ENCODE results near the gene PLA2R1.

DNA sequence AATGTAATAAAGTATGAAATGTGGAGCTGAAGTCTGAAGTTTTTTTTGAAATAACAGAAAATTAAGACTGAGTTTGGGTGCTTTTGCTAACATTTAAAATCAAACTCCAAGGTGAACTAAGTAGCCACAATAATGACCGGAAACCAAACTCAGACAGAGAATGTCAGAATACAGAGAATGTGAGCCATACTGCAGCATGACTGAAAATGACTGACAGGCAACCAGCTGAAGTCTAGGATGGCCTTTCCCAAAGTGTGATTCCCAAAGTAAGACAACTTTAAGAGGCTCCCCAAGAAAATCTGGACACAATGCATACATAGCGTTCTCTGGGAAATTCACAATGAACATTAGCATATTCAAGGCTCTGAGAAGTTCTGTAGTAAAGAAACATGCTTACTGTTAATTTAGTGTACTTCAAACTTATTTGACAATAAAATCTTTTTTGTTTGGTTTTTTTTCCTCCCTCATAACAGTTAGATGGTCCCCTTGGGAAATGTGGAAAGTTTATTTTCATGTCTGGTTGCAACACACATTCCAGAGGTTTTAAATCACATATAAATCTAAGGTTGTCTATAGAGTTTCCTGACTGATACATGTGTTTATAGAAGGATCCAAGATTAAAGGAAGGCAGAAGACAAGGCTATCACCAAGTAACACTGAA is 28.6 kb downstream of the PLA2R1 start:
- no peak for TF ChIP-seq ZNF263 (CRISPR knock-in tag; IDR thresholded peaks at IDR 0.05; ENCODE audit: low read depth)
- TF ChIP-seq, protein P1, sequence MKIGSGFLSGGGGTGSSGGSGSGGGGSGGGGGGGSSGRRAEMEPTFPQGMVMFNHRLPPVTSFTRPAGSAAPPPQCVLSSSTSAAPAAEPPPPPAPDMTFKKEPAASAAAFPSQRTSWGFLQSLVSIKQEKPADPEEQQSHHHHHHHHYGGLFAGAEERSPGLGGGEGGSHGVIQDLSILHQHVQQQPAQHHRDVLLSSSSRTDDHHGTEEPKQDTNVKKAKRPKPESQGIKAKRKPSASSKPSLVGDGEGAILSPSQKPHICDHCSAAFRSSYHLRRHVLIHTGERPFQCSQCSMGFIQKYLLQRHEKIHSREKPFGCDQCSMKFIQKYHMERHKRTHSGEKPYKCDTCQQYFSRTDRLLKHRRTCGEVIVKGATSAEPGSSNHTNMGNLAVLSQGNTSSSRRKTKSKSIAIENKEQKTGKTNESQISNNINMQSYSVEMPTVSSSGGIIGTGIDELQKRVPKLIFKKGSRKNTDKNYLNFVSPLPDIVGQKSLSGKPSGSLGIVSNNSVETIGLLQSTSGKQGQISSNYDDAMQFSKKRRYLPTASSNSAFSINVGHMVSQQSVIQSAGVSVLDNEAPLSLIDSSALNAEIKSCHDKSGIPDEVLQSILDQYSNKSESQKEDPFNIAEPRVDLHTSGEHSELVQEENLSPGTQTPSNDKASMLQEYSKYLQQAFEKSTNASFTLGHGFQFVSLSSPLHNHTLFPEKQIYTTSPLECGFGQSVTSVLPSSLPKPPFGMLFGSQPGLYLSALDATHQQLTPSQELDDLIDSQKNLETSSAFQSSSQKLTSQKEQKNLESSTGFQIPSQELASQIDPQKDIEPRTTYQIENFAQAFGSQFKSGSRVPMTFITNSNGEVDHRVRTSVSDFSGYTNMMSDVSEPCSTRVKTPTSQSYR (CRISPR knock-in tag; IDR thresholded peaks at IDR 0.05): no peak
- TF ChIP-seq, protein P2, sequence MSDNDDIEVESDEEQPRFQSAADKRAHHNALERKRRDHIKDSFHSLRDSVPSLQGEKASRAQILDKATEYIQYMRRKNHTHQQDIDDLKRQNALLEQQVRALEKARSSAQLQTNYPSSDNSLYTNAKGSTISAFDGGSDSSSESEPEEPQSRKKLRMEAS (CRISPR knock-in tag; IDR thresholded peaks at IDR 0.05): no peak
- TF ChIP-seq, protein P3, sequence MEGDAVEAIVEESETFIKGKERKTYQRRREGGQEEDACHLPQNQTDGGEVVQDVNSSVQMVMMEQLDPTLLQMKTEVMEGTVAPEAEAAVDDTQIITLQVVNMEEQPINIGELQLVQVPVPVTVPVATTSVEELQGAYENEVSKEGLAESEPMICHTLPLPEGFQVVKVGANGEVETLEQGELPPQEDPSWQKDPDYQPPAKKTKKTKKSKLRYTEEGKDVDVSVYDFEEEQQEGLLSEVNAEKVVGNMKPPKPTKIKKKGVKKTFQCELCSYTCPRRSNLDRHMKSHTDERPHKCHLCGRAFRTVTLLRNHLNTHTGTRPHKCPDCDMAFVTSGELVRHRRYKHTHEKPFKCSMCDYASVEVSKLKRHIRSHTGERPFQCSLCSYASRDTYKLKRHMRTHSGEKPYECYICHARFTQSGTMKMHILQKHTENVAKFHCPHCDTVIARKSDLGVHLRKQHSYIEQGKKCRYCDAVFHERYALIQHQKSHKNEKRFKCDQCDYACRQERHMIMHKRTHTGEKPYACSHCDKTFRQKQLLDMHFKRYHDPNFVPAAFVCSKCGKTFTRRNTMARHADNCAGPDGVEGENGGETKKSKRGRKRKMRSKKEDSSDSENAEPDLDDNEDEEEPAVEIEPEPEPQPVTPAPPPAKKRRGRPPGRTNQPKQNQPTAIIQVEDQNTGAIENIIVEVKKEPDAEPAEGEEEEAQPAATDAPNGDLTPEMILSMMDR (IDR thresholded peaks at IDR 0.05): no peak
- TF ChIP-seq, protein P4, sequence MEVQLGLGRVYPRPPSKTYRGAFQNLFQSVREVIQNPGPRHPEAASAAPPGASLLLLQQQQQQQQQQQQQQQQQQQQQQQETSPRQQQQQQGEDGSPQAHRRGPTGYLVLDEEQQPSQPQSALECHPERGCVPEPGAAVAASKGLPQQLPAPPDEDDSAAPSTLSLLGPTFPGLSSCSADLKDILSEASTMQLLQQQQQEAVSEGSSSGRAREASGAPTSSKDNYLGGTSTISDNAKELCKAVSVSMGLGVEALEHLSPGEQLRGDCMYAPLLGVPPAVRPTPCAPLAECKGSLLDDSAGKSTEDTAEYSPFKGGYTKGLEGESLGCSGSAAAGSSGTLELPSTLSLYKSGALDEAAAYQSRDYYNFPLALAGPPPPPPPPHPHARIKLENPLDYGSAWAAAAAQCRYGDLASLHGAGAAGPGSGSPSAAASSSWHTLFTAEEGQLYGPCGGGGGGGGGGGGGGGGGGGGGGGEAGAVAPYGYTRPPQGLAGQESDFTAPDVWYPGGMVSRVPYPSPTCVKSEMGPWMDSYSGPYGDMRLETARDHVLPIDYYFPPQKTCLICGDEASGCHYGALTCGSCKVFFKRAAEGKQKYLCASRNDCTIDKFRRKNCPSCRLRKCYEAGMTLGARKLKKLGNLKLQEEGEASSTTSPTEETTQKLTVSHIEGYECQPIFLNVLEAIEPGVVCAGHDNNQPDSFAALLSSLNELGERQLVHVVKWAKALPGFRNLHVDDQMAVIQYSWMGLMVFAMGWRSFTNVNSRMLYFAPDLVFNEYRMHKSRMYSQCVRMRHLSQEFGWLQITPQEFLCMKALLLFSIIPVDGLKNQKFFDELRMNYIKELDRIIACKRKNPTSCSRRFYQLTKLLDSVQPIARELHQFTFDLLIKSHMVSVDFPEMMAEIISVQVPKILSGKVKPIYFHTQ (CRISPR knock-in tag; IDR thresholded peaks at IDR 0.05): no peak
- no peak for TF ChIP-seq FOXP1 (CRISPR knock-in tag; IDR thresholded peaks at IDR 0.05; ENCODE audit: borderline replicate concordance)

All from WTC11 (cell line).